ENCODE results near the gene PTPRN2.
"Not testable (repeated sequence)": the region's sequence is repeated elsewhere in the genome, so short reads cannot be mapped to it uniquely, and the experiment has no call there.

The PTPRN2 gene

GRCh38 chr7:158357898-158358821 is 229.5 kb downstream of the PTPRN2 start:
- no peak for DNase-seq

- no peak for DNase-seq
Observed at GRCh38 chr7:158357106-158357897, 230.3 kb downstream of the PTPRN2 start.

- no peak for DNase-seq
Observed at GRCh38 chr7:158356454-158356853, 231.2 kb downstream of the PTPRN2 start.

- no peak for DNase-seq
Observed at GRCh38 chr7:158355456-158356065, 232.1 kb downstream of the PTPRN2 start.

- DNase-seq, result no peak
Observed at GRCh38 chr7:158354861-158355260, 232.8 kb downstream of the PTPRN2 start.

- no peak for DNase-seq
Observed at GRCh38 chr7:158353606-158354570, 233.7 kb downstream of the PTPRN2 start.

- DNase-seq, result not testable (repeated sequence)
Observed at GRCh38 chr7:158351899-158352729, 235.5 kb downstream of the PTPRN2 start.

GRCh38 chr7:158351481-158351880 is 236.1 kb downstream of the PTPRN2 start:
- no peak for DNase-seq

- DNase-seq, result no peak
Observed at GRCh38 chr7:158351051-158351450, 236.6 kb downstream of the PTPRN2 start.

GRCh38 chr7:158350166-158350900 is 237.3 kb downstream of the PTPRN2 start:
- DNase-seq, result no peak

- DNase-seq, result no peak
Observed at GRCh38 chr7:158348446-158348845, 239.2 kb downstream of the PTPRN2 start.

- not testable (repeated sequence) for DNase-seq
Observed at GRCh38 chr7:158348039-158348438, 239.6 kb downstream of the PTPRN2 start.

- no peak for DNase-seq
Observed at GRCh38 chr7:158345731-158346130, 241.9 kb downstream of the PTPRN2 start.

GRCh38 chr7:158344706-158345300 is 242.8 kb downstream of the PTPRN2 start:
- no peak for DNase-seq

GRCh38 chr7:158343936-158344455 is 243.6 kb downstream of the PTPRN2 start:
- no peak for DNase-seq

GRCh38 chr7:158343526-158343925 is 244.1 kb downstream of the PTPRN2 start:
- DNase-seq, result no peak

GRCh38 chr7:158341097-158341496 is 246.5 kb downstream of the PTPRN2 start:
- DNase-seq, result not testable (repeated sequence)

GRCh38 chr7:158336952-158337351 is 250.7 kb downstream of the PTPRN2 start:
- not testable (repeated sequence) for DNase-seq

GRCh38 chr7:158332516-158332915 is 255.1 kb downstream of the PTPRN2 start:
- not testable (repeated sequence) for DNase-seq
